GM12878 (cell line): ENCODE data around the gene SLC25A28. TPM values are rescaled to one million over a fixed set of nuclear protein-coding genes. Genes with fewer than 3 reads are reported as not detected.

Experiments
- ATF2 ChIP-seq: IDR thresholded peaks from 2 replicates; pipeline ENCODE4 v1.6.1; 2012; ENCODE audit warnings: low read length, inconsistent platforms
- CBX3 ChIP-seq: fragments of 200-600 bp; sonication (generic); IDR thresholded peaks from 2 replicates; pipeline ENCODE4 v1.6.1; 2016; ENCODE audit warnings: low read depth, borderline replicate concordance
- CEBPB ChIP-seq, 2 experiments: fragments of 150-350 bp in 1 of 2; IDR thresholded peaks; 2 replicates each; pipeline ENCODE4 v1.6.1; 2012 to 2014; ENCODE audit warnings: low read depth in 2 of 2, low read length in 2 of 2, borderline replicate concordance in 1 of 2, inconsistent platforms in 1 of 2
- CHD2 ChIP-seq: IDR thresholded peaks from 2 replicates; pipeline ENCODE4 v1.6.1; 2011; ENCODE audit warnings: low read depth, low read length, improper control_type of control experiment, borderline replicate concordance
- CHD4 ChIP-seq: fragments of 200-600 bp; sonication (generic); IDR thresholded peaks from 2 replicates; pipeline ENCODE4 v1.6.1; 2016; ENCODE audit warnings: mild to moderate bottlenecking
- CTCF ChIP-seq, 3 experiments: IDR thresholded peaks in 2 of 3; conservative IDR thresholded peaks in 1 of 3; 2 replicates each; pipeline ENCODE4 v1.5.1; 2011; ENCODE audit warnings: low read depth in 3 of 3, low read length in 3 of 3, mild to moderate bottlenecking in 3 of 3, control low read depth in 2 of 3, moderate library complexity in 2 of 3, inconsistent platforms in 1 of 3, mixed read lengths in 1 of 3; ENCODE audit not compliant: control insufficient read depth in 2 of 3, insufficient read depth in 1 of 3; ENCODE audit errors: extremely low read depth in 1 of 3
- DPF2 ChIP-seq: fragments of 450-650 bp; IDR thresholded peaks from 2 replicates; pipeline ENCODE4 v1.6.1; 2017; ENCODE audit warnings: mild to moderate bottlenecking
- EGR1 ChIP-seq, 2 experiments: IDR thresholded peaks; 1 replicate in 1 of 2; 2 replicates in 1 of 2; pipeline ENCODE4 v1.6.1; 2011 to 2012; ENCODE audit warnings: low read depth in 2 of 2, low read length in 2 of 2, borderline replicate concordance in 1 of 2, mild to moderate bottlenecking in 1 of 2, moderate library complexity in 1 of 2
- ESRRA ChIP-seq: IDR thresholded peaks from 2 replicates; pipeline ENCODE4 v1.6.1; 2012; ENCODE audit warnings: mild to moderate bottlenecking, low read length, improper control_type of control experiment
- HDAC2 ChIP-seq: fragments of 200-600 bp; sonication (generic); IDR thresholded peaks from 2 replicates; pipeline ENCODE4 v1.6.1; 2017
- IRF4 ChIP-seq: IDR thresholded peaks from 2 replicates; pipeline ENCODE4 v1.6.1; 2011; ENCODE audit warnings: low read depth, low read length
- KLF5 ChIP-seq: fragments of 450-650 bp; IDR thresholded peaks from 2 replicates; pipeline ENCODE4 v1.6.1; 2014; ENCODE audit warnings: mild to moderate bottlenecking; ENCODE audit not compliant: partially characterized antibody
- MEF2B ChIP-seq: fragments of 450-650 bp; IDR thresholded peaks from 2 replicates; pipeline ENCODE4 v1.6.1; 2018; ENCODE audit warnings: mild to moderate bottlenecking, moderate library complexity; ENCODE audit not compliant: partially characterized antibody, poor library complexity, severe bottlenecking
- MXI1 ChIP-seq: fragments of 150-350 bp; IDR thresholded peaks from 2 replicates; pipeline ENCODE4 v1.6.1; 2011; ENCODE audit warnings: low read depth, mild to moderate bottlenecking, inconsistent platforms, low read length, improper control_type of control experiment
- PML ChIP-seq: IDR thresholded peaks from 2 replicates; pipeline ENCODE4 v1.6.1; 2012; ENCODE audit warnings: low read length, inconsistent platforms
- POLR2AphosphoS5 ChIP-seq: IDR thresholded peaks from 2 replicates; pipeline ENCODE4 v1.6.1; 2011; ENCODE audit warnings: mild to moderate bottlenecking, low read length, inconsistent platforms
- RELB ChIP-seq: fragments of 450-650 bp; IDR thresholded peaks from 2 replicates; pipeline ENCODE4 v1.6.1; 2017; ENCODE audit warnings: low read depth, mild to moderate bottlenecking, moderate library complexity
- SKIL ChIP-seq: fragments of 450-650 bp; IDR thresholded peaks from 2 replicates; pipeline ENCODE4 v1.6.1; 2017; ENCODE audit warnings: mild to moderate bottlenecking, low read depth, inconsistent platforms; ENCODE audit not compliant: poor library complexity, severe bottlenecking
- SREBF2 ChIP-seq: IDR thresholded peaks from 2 replicates; pipeline ENCODE4 v1.6.1; 2012; ENCODE audit warnings: mild to moderate bottlenecking, low read length
- SRF ChIP-seq, 2 experiments: IDR thresholded peaks; 2 replicates each; pipeline ENCODE4 v1.6.1; 2011; ENCODE audit warnings: low read depth in 2 of 2, low read length in 2 of 2, mild to moderate bottlenecking in 1 of 2, moderate library complexity in 1 of 2
- STAT1 ChIP-seq: fragments of 450-650 bp; conservative IDR thresholded peaks from 2 replicates; pipeline ENCODE4 v1.6.1; 2014; ENCODE audit warnings: antibody characterized with exemption, mild to moderate bottlenecking
- TCF3 ChIP-seq: IDR thresholded peaks from 2 replicates; pipeline ENCODE4 v1.6.1; 2012; ENCODE audit warnings: low read depth, mild to moderate bottlenecking, low read length, borderline replicate concordance; ENCODE audit not compliant: insufficient read depth
- ZNF24 ChIP-seq: fragments of 450-650 bp; IDR thresholded peaks from 2 replicates; pipeline ENCODE4 v1.6.1; 2017; ENCODE audit warnings: antibody characterized with exemption, mild to moderate bottlenecking
- ZSCAN29 ChIP-seq: fragments of 450-650 bp; IDR thresholded peaks from 2 replicates; pipeline ENCODE4 v1.6.1; 2017; ENCODE audit warnings: mild to moderate bottlenecking, moderate library complexity
- polyA plus RNA-seq, 11 experiments: library from polyadenylated mRNA; depleted of rRNA in 4 of 11; unstranded in 6 of 11; stranded (reverse) in 5 of 11; fragments of >200 nt; fragmentation: Nextera tagmentation in 4 of 11; fragmentation: Illumina TruSeq in 1 of 11; extraction: Ambion mirVana in 4 of 11; extraction: Trizol in 1 of 11; gene quantifications; 1 replicate in 1 of 11; 2 replicates in 10 of 11; pipeline versions ENCODE4 v1.2.1 to v1.2.3, GENCODE V29; 2011 to 2016; ENCODE audit warnings: inconsistent platforms in 2 of 11, missing spikeins in 2 of 11, low read depth in 1 of 11
- total RNA-seq, 4 experiments: library from RNA; depleted of rRNA in 3 of 4; stranded (reverse); fragments of >200 nt in 3 of 4; fragmentation: Illumina TruSeq in 1 of 4; extraction: Trizol in 1 of 4; gene quantifications; 2 replicates each; pipeline versions ENCODE4 v1.2.1 to v1.2.3, GENCODE V29; 2013 to 2021

The SLC25A28 gene
- total and polyA plus RNA-seq, 10 of the 15 experiments (the other 5 are each of a cell fraction or from before 2014, with no cell fraction given) = 7.5 to 47.8 (median 24.9) TPM

DNA sequence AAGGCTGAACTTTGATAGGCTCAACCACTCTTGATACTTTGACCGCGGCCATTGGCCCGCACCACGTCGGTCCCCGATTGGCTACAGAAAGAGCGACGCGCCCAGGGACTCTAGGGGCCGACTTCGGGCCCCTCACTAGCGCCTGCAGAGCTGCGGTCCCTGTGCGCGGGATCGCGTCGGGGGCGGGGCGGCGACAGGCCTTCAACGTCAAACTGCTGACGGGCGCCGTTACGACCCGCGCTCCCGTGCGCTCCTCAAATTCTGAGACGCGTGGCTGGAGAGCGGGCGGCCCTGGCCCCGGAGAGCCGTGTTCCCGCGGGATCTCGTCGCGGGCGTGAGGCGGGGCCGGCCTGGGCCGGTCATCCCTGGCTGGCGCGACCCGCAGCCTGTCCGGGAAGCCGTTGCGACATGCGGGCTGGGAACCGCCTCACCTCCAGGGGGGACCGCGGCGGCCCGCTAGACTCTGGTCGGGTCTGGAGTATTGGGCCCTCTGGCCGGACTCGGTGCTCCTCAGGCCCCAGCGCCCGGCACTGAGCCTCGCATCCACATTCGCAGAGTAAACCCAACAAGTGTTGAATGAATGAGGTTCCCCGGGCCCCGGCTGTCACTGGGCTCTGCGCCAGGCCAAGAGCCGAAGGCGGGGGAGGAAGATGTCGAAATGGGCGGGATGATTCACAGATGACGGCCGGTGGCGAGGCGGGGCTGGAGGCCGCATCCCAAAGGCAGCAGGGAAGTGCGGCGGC lies 643 bp upstream of the SLC25A28 start (continued):
- TF ChIP-seq SKIL (peak; percentile 24), EGR1 (IDR thresholded peaks at IDR 0.05; ENCODE audit: borderline replicate concordance in 1 of 2, low read depth in 2 of 2, low read length in 2 of 2) (peak in 1 of 2 experiments; percentile 86; a peak in 2 of 3 replicates), ZNF24 (peak; percentile 84), CEBPB (IDR thresholded peaks at IDR 0.05; ENCODE audit: borderline replicate concordance in 1 of 2, low read depth in 2 of 2, low read length in 2 of 2) (no peak), DPF2 (peak; percentile 59; the same call in 1 of the 2 replicates), KLF5 (peak; percentile 84), ATF2 (no peak), STAT1 (no peak), CTCF (IDR thresholded peaks at IDR 0.05 in 2 of 3, conservative IDR thresholded peaks at IDR 0.05 in 1 of 3; ENCODE audit: control insufficient read depth in 2 of 3, extremely low read depth in 1 of 3, insufficient read depth in 1 of 3, low read depth in 3 of 3, low read length in 3 of 3) (no peak), SRF (IDR thresholded peaks at IDR 0.05; ENCODE audit: low read depth in 2 of 2, low read length in 2 of 2) (no peak; a peak in 1 of 4 replicates), MXI1 (0 out of 2 replicates have a peak, but pooled peaks have one; percentile 51), IRF4 (no peak), MEF2B (peak; percentile 45), CBX3 (no peak), RELB (peak; percentile 51; the same call in 1 of the 2 replicates), POLR2AphosphoS5 (peak; percentile 85), ZSCAN29 (no peak), PML (peak; percentile 71), CHD2 (peak; percentile 96), CHD4 (no peak), TCF3 (peak; percentile 43; the same call in 1 of the 2 replicates), SREBF2 (no peak), ESRRA (no peak), HDAC2 (no peak)
